GM12878 (cell line): ENCODE results near the gene RALGPS1. TPM values are rescaled to one million over a fixed set of nuclear protein-coding genes. Genes with fewer than 3 reads are reported as not detected.

Experiments used
- ASH2L ChIP-seq: fragments of 300-600, 200-600 bp; sonication (generic); IDR thresholded peaks from 2 replicates; pipeline ENCODE4 v1.6.1; 2017; ENCODE audit warnings: low read depth, mild to moderate bottlenecking, borderline replicate concordance
- ATF3 ChIP-seq: IDR thresholded peaks from 2 replicates; pipeline ENCODE4 v1.6.1; 2011; ENCODE audit warnings: low read depth, mild to moderate bottlenecking, low read length, moderate library complexity, borderline replicate concordance; ENCODE audit errors: extremely low read depth
- ATF7 ChIP-seq: fragments of 450-650 bp; IDR thresholded peaks from 2 replicates; pipeline ENCODE4 v1.6.1; 2016; ENCODE audit warnings: low read depth, mild to moderate bottlenecking
- BRCA1 ChIP-seq: IDR thresholded peaks from 2 replicates; pipeline ENCODE4 v1.6.1; 2011; ENCODE audit warnings: low read depth, low read length, improper control_type of control experiment
- CHD2 ChIP-seq: IDR thresholded peaks from 2 replicates; pipeline ENCODE4 v1.6.1; 2011; ENCODE audit warnings: low read depth, low read length, improper control_type of control experiment, borderline replicate concordance
- EED ChIP-seq: sonication (generic); IDR thresholded peaks from 2 replicates; pipeline ENCODE4 v1.6.1; 2016; ENCODE audit warnings: antibody characterized with exemption, low read depth
- FOXM1 ChIP-seq: IDR thresholded peaks from 2 replicates; pipeline ENCODE4 v1.6.1; 2012; ENCODE audit warnings: low read depth, mild to moderate bottlenecking, inconsistent platforms, low read length, moderate library complexity
- GATAD2B ChIP-seq: fragments of 450-650 bp; conservative IDR thresholded peaks from 2 replicates; pipeline ENCODE4 v1.6.1; 2017; ENCODE audit warnings: low read depth, mild to moderate bottlenecking, moderate library complexity
- IKZF2 ChIP-seq, 2 experiments: fragments of 450-650 bp; IDR thresholded peaks; 2 replicates each; pipeline ENCODE4 v1.6.1; 2017; ENCODE audit warnings: mild to moderate bottlenecking in 2 of 2, moderate library complexity in 2 of 2
- JUND ChIP-seq: IDR thresholded peaks from 2 replicates; pipeline ENCODE4 v1.6.1; 2012; ENCODE audit warnings: low read depth, mild to moderate bottlenecking, low read length, improper control_type of control experiment, moderate library complexity
- KDM1A ChIP-seq: fragments of 200-600 bp; sonication (generic); IDR thresholded peaks from 2 replicates; pipeline ENCODE4 v1.6.1; 2016; ENCODE audit warnings: borderline replicate concordance
- LARP7 ChIP-seq: fragments of 450-650 bp; IDR thresholded peaks from 2 replicates; pipeline ENCODE4 v1.6.1; 2017; ENCODE audit warnings: mild to moderate bottlenecking
- NR2C1 ChIP-seq: fragments of 450-650 bp; IDR thresholded peaks from 2 replicates; pipeline ENCODE4 v1.6.1; 2017; ENCODE audit warnings: antibody characterized with exemption, mild to moderate bottlenecking, moderate library complexity
- NR2F1 ChIP-seq: fragments of 450-650 bp; conservative IDR thresholded peaks from 2 replicates; pipeline ENCODE4 v1.6.1; 2017; ENCODE audit warnings: mild to moderate bottlenecking
- POLR2AphosphoS2 ChIP-seq: IDR thresholded peaks from 2 replicates; pipeline ENCODE4 v1.6.1; 2011; ENCODE audit warnings: low read depth, mild to moderate bottlenecking, low read length, improper control_type of control experiment, moderate library complexity
- POLR2AphosphoS5 ChIP-seq: IDR thresholded peaks from 2 replicates; pipeline ENCODE4 v1.6.1; 2011; ENCODE audit warnings: mild to moderate bottlenecking, low read length, inconsistent platforms
- POU2F2 ChIP-seq: IDR thresholded peaks from 3 replicates; pipeline ENCODE4 v1.6.1; 2011; ENCODE audit warnings: low read depth, mild to moderate bottlenecking, low read length, borderline replicate concordance
- RCOR1 ChIP-seq: conservative IDR thresholded peaks from 2 replicates; pipeline ENCODE4 v1.6.1; 2012; ENCODE audit warnings: low read depth, low read length, improper control_type of control experiment
- RFX5 ChIP-seq: IDR thresholded peaks from 2 replicates; pipeline ENCODE4 v1.6.1; 2011; ENCODE audit warnings: low read depth, low read length, improper control_type of control experiment
- STAT1 ChIP-seq: fragments of 450-650 bp; conservative IDR thresholded peaks from 2 replicates; pipeline ENCODE4 v1.6.1; 2014; ENCODE audit warnings: antibody characterized with exemption, mild to moderate bottlenecking
- USF2 ChIP-seq: IDR thresholded peaks from 2 replicates; pipeline ENCODE4 v1.6.1; 2011; ENCODE audit warnings: low read depth, low read length, improper control_type of control experiment, borderline replicate concordance
- ZNF592 ChIP-seq: fragments of 450-650 bp; IDR thresholded peaks from 2 replicates; pipeline ENCODE4 v1.6.1; 2017; ENCODE audit warnings: mild to moderate bottlenecking, moderate library complexity
- ZNF687 ChIP-seq: fragments of 450-650 bp; IDR thresholded peaks from 2 replicates; pipeline ENCODE4 v1.6.1; 2017; ENCODE audit warnings: mild to moderate bottlenecking, moderate library complexity
- polyA plus RNA-seq, 11 experiments: library from polyadenylated mRNA; depleted of rRNA in 4 of 11; unstranded in 6 of 11; stranded (reverse) in 5 of 11; fragments of >200 nt; fragmentation: Nextera tagmentation in 4 of 11; fragmentation: Illumina TruSeq in 1 of 11; extraction: Ambion mirVana in 4 of 11; extraction: Trizol in 1 of 11; gene quantifications; 1 replicate in 1 of 11; 2 replicates in 10 of 11; pipeline versions ENCODE4 v1.2.1 to v1.2.3, GENCODE V29; 2011 to 2016; ENCODE audit warnings: inconsistent platforms in 2 of 11, missing spikeins in 2 of 11, low read depth in 1 of 11
- total RNA-seq, 4 experiments: library from RNA; depleted of rRNA in 3 of 4; stranded (reverse); fragments of >200 nt in 3 of 4; fragmentation: Illumina TruSeq in 1 of 4; extraction: Trizol in 1 of 4; gene quantifications; 2 replicates each; pipeline versions ENCODE4 v1.2.1 to v1.2.3, GENCODE V29; 2013 to 2021

The RALGPS1 gene
- total and polyA plus RNA-seq, 10 of the 15 experiments (the other 5 are each of a cell fraction or from before 2014, with no cell fraction given), result 0.13 to 5.6 (median 2.7) TPM

- TF ChIP-seq POU2F2 (peak; percentile 63; the same call in 1 of the 3 replicates), ZNF687 (peak; percentile 89), EED (peak; percentile 92), JUND (0 out of 2 replicates have a peak, but pooled peaks have one; percentile 41), POLR2AphosphoS2 (no peak), IKZF2 (IDR thresholded peaks at IDR 0.05) (peak; percentile 96 to 97), CHD2 (no peak), FOXM1 (peak; percentile 76; the same call in 1 of the 2 replicates), LARP7 (peak; percentile 42; the same call in 1 of the 2 replicates), ATF7 (peak; percentile 94), POLR2AphosphoS5 (no peak), ATF3 (no peak), ZNF592 (no peak), USF2 (no peak), BRCA1 (no peak), ASH2L (no peak), NR2F1 (peak; percentile 63; the same call in 1 of the 2 replicates), STAT1 (no peak), RFX5 (no peak), RCOR1 (no peak), NR2C1 (no peak), GATAD2B (peak; percentile 96), KDM1A (no peak)
Observed at GRCh38 chr9:126985870-126986498, 71.4 kb downstream of the RALGPS1 start (continued).
